PC-3 (cell line): ENCODE measurements around the gene CAMTA1. TPM values are rescaled to one million over a fixed set of nuclear protein-coding genes. Genes with fewer than 3 reads are reported as not detected.

Source experiments
- ATAC-seq: fragments of 200-7000 bp; cut with Tn5 transposase; 2 replicates; pipeline ENCODE4 v1.9.1; 2020; ENCODE audit warnings: mild to moderate bottlenecking, moderate library complexity
- BruUV-seq: library from RNA; stranded (reverse); fragments of 400-500 nt; replicated peaks from 2 replicates; lab custom pipeline; 2021; lab: Mats Ljungman, UMichigan
- CTCF ChIA-PET: fragments of 300-600 bp; sonication (Branson Sonifier 250); formaldehyde crosslinking; loops from one replicate; lab custom pipeline; 2022; ENCODE audit warnings: antibody characterized with exemption; lab: Charles Lee
- POLR2A ChIA-PET: fragments of 300-600 bp; sonication (Branson Sonifier 250); formaldehyde crosslinking; loops from one replicate; lab custom pipeline; 2022; ENCODE audit warnings: antibody characterized with exemption; ENCODE audit not compliant: unreplicated experiment; lab: Charles Lee
- DNase-seq: peaks from one replicate; pipeline ENCODE4 v3.0.0-alpha.2; 2015
- H2AFZ ChIP-seq: fragments of 300-600 bp; sonication (generic); 2 replicates; pipeline ENCODE4 v1.6.0; 2016; ENCODE audit warnings: antibody characterized with exemption, low read length
- H3F3A ChIP-seq: fragments of 300-600 bp; sonication (generic); one replicate; pipeline ENCODE4 v1.6.0; 2017; ENCODE audit warnings: antibody characterized with exemption, low read length, control low read depth, mild to moderate bottlenecking; ENCODE audit not compliant: unreplicated experiment
- H3K27ac ChIP-seq: fragments of 300-600 bp; sonication (generic); 2 replicates; pipeline ENCODE4 v1.5.1; 2016; ENCODE audit warnings: mild to moderate bottlenecking, low read length
- H3K27me3 ChIP-seq: fragments of 300-600 bp; sonication (generic); 2 replicates; pipeline ENCODE4 v1.6.1; 2016; ENCODE audit warnings: low read length, mixed read lengths
- H3K36me3 ChIP-seq: fragments of 300-600 bp; sonication (generic); 2 replicates; pipeline ENCODE4 v1.6.1; 2016; ENCODE audit warnings: low read depth, mixed run types, low read length, mixed read lengths
- H3K4me1 ChIP-seq: fragments of 300-600 bp; sonication (generic); 2 replicates; pipeline ENCODE4 v1.5.1; 2016; ENCODE audit warnings: low read length; ENCODE audit not compliant: insufficient read depth
- H3K4me2 ChIP-seq: fragments of 300-600 bp; sonication (generic); 2 replicates; pipeline ENCODE4 v1.6.0; 2016; ENCODE audit warnings: low read length
- H3K4me3 ChIP-seq: fragments of 300-600 bp; sonication (generic); 2 replicates; pipeline ENCODE4 v1.5.1; 2016; ENCODE audit warnings: mild to moderate bottlenecking, low read length, mixed read lengths
- H3K79me2 ChIP-seq: fragments of 300-600 bp; sonication (generic); 2 replicates; pipeline ENCODE4 v1.6.1; 2017; ENCODE audit warnings: low read length, mixed read lengths
- H3K9ac ChIP-seq: fragments of 300-600 bp; sonication (generic); 2 replicates; pipeline ENCODE4 v1.6.0; 2016; ENCODE audit warnings: mild to moderate bottlenecking, low read length
- H3K9me2 ChIP-seq: fragments of 300-600 bp; sonication (generic); replicated peaks from 2 replicates; pipeline ENCODE4 v1.6.1; 2016; ENCODE audit warnings: mixed run types, low read length, mixed read lengths
- H3K9me3 ChIP-seq: fragments of 300-600 bp; sonication (generic); 2 replicates; pipeline ENCODE4 v1.6.1; 2016; ENCODE audit warnings: low read length, mixed read lengths
- H4K20me1 ChIP-seq: fragments of 300-600 bp; sonication (generic); 2 replicates; pipeline ENCODE4 v1.6.1; 2016; ENCODE audit warnings: low read length, mixed read lengths
- EZH2 ChIP-seq: fragments of 300-600 bp; sonication (generic); IDR thresholded peaks from one replicate; pipeline ENCODE4 v1.6.1; 2017; ENCODE audit warnings: antibody characterized with exemption, mild to moderate bottlenecking, low read length; ENCODE audit not compliant: unreplicated experiment
- EZH2phosphoT487 ChIP-seq: fragments of 300-600 bp; sonication (generic); IDR thresholded peaks from 2 replicates; pipeline ENCODE4 v1.6.1; 2018; ENCODE audit warnings: mild to moderate bottlenecking, antibody characterized with exemption, low read length, borderline replicate concordance
- intact Hi-C: fragments of 100-400 bp; cut with micrococcal nuclease; formaldehyde crosslinking; loops from 2 replicates; pipeline ENCODE4 v1.9.0; 2023
- total RNA-seq: library from RNA; depleted of rRNA; stranded (reverse); fragments of >200 nt; gene quantifications from 2 replicates; pipeline ENCODE4 v1.2.3, GENCODE V29; 2014
- TF ChIP-seq, protein P1 (sequence below): fragments of 300-600 bp; sonication (generic); conservative IDR thresholded peaks from 2 replicates; pipeline ENCODE4 v1.5.1; 2017; ENCODE audit warnings: antibody characterized with exemption, low read depth, mild to moderate bottlenecking, low read length

CAMTA1 gene
- total RNA-seq, 1 experiment from 2014 or later, result 40.8 TPM

DNA sequence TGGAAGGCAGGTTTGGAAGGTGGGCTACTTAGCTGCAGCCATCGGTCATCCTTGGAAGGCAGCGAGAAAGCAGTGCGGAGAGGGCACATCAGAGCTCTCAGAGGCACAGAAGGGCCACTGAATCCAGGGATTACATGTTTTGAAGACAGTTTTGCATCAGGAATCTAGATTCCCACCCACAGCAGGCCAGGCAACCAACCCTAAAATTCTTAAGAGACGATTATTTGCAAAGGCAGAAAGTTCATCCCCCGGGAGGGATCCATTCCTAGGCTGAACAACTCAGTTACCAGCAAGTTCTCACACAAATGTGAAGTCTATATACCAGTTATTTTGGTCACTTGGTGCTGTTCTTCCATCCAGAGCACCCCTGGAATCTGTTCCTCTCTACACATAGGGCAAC is 528.6 kb downstream of the CAMTA1 start:
- H3K4me2 ChIP-seq, result no peak overlapping the region
- DNase-seq (no peak), ATAC-seq (no peak)
- H3K4me1 ChIP-seq, result no peaks in the 10 kb centered on the region
- intact Hi-C loops, result no loop called here
- POLR2A ChIA-PET, result no interaction called here
- BruUV-seq, result no TSS peak
- H3K27me3 ChIP-seq, result no peaks in the 10 kb centered on the region
- no peak overlapping the region for H3K4me3 ChIP-seq
- no peak for TF ChIP-seq EZH2
- no peak for TF ChIP-seq EZH2phosphoT487
- TF ChIP-seq, protein P1, sequence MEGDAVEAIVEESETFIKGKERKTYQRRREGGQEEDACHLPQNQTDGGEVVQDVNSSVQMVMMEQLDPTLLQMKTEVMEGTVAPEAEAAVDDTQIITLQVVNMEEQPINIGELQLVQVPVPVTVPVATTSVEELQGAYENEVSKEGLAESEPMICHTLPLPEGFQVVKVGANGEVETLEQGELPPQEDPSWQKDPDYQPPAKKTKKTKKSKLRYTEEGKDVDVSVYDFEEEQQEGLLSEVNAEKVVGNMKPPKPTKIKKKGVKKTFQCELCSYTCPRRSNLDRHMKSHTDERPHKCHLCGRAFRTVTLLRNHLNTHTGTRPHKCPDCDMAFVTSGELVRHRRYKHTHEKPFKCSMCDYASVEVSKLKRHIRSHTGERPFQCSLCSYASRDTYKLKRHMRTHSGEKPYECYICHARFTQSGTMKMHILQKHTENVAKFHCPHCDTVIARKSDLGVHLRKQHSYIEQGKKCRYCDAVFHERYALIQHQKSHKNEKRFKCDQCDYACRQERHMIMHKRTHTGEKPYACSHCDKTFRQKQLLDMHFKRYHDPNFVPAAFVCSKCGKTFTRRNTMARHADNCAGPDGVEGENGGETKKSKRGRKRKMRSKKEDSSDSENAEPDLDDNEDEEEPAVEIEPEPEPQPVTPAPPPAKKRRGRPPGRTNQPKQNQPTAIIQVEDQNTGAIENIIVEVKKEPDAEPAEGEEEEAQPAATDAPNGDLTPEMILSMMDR, result no peak
- no peaks in the 10 kb centered on the region for H3K9me2 ChIP-seq
- H2AFZ ChIP-seq, result no peak overlapping the region
- no peak overlapping the region for H3K9ac ChIP-seq
- no peaks in the 10 kb centered on the region for H3F3A ChIP-seq
- CTCF ChIA-PET, result no interaction called here
- H3K36me3 ChIP-seq, result no peaks in the 10 kb centered on the region
- H4K20me1 ChIP-seq, result no peaks in the 10 kb centered on the region
- no peaks in the 10 kb centered on the region for H3K79me2 ChIP-seq
- no peak overlapping the region for H3K27ac ChIP-seq
- H3K9me3 ChIP-seq, result no peaks in the 10 kb centered on the region

- CTCF ChIA-PET, result no interaction called here
Observed at GRCh38 chr1:7315316-7315715, 530.1 kb downstream of the CAMTA1 start.

DNA sequence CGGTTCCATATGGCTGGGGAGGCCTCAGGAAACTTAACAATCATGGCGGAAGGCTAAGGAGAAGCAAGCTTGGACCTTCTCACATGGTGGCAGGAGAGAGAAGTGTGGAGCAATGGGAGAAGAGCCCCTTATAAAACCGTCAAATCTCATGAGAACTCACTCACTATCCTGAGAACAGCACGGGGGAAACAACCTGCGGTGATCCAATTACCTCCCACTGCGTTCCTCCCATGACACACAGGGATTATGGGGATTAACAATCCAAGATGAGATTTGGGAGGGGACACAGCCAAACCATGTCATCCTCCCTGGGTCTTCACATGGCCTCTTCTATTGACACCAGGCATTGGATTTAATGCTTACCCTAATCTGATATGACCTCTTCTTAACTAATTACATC is 530.7 kb downstream of the CAMTA1 start:
- ATAC-seq (no peak), DNase-seq (no peak)
- Histone ChIP-seq H3K9me2 (no peaks in the 10 kb centered on the region), H3F3A (no peaks in the 10 kb centered on the region), H3K9ac (no peak overlapping the region), H3K4me1 (no peaks in the 10 kb centered on the region), H2AFZ (no peak overlapping the region), H3K27ac (no peak overlapping the region), H3K9me3 (no peaks in the 10 kb centered on the region), H3K36me3 (no peaks in the 10 kb centered on the region), H4K20me1 (no peaks in the 10 kb centered on the region), H3K79me2 (no peaks in the 10 kb centered on the region), H3K4me2 (no peak overlapping the region), H3K27me3 (no peaks in the 10 kb centered on the region), H3K4me3 (no peak overlapping the region)
- POLR2A ChIA-PET, result no interaction called here
- CTCF ChIA-PET, result no interaction called here
- intact Hi-C loops, result no loop called here
- TF ChIP-seq EZH2 (no peak), EZH2phosphoT487 (no peak)
- TF ChIP-seq, protein P1, result no peak
- BruUV-seq, result no TSS peak

More at GRCh38 chr1:7315316-7315715, 530.1 kb downstream of the CAMTA1 start:
- intact Hi-C loops, result no loop called here
- H2AFZ ChIP-seq, result no peak overlapping the region
- H3K4me2 ChIP-seq, result no peak overlapping the region
- H3K4me1 ChIP-seq, result no peaks in the 10 kb centered on the region
- no peak overlapping the region for H3K27ac ChIP-seq
- BruUV-seq, result no TSS peak
- H3K79me2 ChIP-seq, result no peaks in the 10 kb centered on the region
- no peaks in the 10 kb centered on the region for H3K9me2 ChIP-seq
- no peaks in the 10 kb centered on the region for H3F3A ChIP-seq
- TF ChIP-seq EZH2phosphoT487 (no peak), EZH2 (no peak)
- TF ChIP-seq, protein P1, result no peak
- no peaks in the 10 kb centered on the region for H3K36me3 ChIP-seq
- ATAC-seq (no peak), DNase-seq (no peak)
- H3K9ac ChIP-seq, result no peak overlapping the region
- no peaks in the 10 kb centered on the region for H4K20me1 ChIP-seq
- H3K9me3 ChIP-seq, result no peaks in the 10 kb centered on the region
- no peaks in the 10 kb centered on the region for H3K27me3 ChIP-seq
- no peak overlapping the region for H3K4me3 ChIP-seq
- POLR2A ChIA-PET, result no interaction called here
